NCI-H1436 (cell line): ENCODE data around the gene MYH16.
"Not testable (repeated sequence)": the region's sequence is repeated elsewhere in the genome, so short reads cannot be mapped to it uniquely, and the experiment has no call there.

Experiments
- DNase-seq: peaks from one replicate; lab custom pipeline; 2025; lab: John Stamatoyannopoulos, UW

The MYH16 gene

DNA sequence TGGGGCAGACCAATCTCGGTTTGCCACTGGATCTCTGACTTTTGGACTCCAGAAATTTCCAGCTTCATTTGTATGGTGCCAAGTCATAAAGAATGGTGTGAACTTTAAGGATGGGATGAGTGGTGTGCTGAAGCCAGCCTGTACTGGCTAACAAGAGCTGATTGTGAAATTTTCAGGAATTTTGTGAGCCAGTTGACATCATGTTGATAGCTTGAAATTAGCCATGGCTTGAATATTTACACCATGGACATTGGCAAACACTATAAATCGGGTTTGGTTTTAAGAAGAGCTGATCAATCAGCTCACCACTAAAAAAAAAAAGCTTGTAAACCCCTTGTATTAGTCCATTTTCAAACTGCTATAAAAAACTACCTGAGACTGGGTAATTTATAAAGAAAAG is 14.1 kb upstream of the MYH16 start:
- no peak for DNase-seq

DNA sequence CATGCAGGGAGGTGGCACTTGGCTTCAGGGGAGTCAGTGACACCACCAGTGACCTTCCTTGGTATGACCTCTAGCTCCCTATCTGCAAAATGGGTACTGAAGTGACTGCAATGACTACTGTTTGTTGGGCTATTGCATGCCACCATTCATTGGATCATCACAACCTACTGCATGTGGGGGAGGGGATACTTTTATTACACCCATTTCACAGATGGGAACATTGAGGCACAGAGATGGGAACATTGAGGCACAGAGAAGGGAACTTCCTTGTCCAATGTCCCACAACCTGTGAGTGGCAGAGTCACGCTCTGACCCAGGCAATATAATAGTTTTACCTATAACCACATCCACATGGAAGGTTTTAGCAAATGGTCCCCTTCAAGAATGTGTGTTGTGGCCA is 12.2 kb upstream of the MYH16 start:
- no peak for DNase-seq

DNA sequence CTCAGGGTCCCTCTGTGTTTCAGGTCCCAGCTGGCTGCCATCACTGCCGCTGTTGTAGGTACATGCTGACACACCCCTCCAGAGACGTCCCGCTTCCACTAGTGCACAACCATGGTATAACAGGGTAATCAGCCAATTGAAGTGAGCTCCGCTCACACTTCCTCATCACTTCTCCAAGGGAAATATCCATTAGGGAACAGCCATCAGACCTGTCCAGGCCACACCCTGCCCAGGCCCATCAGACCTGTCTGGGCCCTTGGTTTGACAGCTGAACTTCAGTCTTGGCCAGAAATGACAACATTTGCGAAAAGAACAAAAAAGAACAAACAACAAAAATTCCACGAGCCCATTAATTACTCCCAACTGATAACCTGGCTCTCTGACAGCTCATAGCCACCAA is 11.0 kb upstream of the MYH16 start:
- DNase-seq: no peak

DNA sequence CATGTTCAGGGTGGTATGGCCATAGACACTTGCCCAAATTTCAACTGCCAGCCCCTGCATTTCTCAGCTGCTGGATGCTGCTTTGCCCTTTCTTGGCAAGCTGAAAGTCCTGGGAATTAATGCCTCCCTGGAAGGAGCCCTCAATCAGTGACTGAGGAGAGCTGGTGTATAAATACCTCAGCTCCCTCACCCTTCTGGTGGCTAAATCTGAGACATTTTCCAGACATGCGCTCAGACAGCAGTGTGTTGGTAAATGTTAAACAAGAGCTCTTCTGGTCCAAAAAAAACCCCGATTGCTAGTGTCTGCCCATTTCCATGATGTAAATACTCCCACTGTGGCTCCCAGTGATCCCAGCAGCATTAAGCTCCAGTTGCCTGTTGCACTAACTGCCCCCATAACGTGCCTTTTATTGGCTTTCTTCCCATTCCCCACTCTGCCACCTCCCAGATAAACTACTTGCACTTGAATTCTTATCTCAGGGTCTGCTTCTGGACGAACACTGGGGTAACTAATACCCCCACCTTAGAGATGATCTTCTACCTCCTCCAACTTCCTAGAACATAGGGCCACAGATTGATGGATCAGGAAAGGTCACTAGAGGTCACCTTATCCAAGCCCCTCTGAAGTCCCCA is 6.7 kb upstream of the MYH16 start:
- DNase-seq: no peak

DNA sequence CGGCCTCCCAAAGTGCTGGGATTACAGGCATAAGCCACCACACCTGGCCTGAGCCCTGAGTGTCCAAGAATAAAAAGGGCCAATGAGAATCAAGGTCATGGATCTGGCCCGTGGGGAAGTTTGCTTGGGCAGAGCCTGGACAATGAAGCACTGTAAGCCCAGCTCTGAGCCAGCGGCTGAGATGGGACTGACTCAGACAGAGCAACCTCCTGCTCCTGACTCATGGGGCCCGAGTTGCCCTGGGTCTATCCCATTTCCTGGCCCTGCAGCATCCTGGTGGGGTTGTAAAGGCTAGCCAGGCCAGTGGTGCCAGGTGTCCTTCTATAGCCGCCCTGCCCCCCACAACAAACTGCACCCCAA is 5.2 kb upstream of the MYH16 start:
- no peak for DNase-seq

DNA sequence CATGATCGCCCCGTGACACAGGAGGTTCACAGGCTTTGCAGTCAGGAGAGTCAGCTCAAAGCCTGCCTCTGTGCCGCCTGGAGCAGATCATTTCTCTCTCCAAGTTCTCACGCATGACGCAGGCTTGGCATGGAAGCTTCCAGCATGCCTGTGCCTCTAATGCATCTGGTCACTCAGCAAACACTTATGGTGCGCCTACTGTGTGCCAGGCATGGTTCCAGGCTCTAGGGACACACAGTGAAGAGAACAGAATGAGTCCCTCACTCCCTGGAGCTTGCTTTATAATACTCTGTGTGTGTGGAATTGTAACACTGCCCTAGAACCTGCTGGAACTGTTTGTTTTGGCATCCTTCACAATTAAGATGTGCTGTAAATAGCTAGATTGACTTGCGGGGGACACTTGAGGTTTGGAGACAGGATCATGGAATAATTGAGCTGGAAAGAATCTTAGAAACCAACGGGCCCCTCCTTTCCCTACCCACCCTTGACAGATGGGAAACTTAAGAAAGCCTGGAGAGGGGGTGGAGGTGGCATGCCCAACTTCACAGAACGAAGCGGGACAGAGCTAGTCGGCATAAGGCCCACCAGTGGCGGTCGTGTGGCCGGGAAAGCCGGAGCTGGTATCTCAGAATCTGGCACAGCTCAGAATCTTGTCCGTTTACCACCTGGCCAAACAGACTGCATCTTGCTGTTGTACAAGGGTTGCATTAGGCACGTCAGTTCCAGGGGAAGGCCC is 4.6 kb upstream of the MYH16 start:
- DNase-seq: no peak

DNA sequence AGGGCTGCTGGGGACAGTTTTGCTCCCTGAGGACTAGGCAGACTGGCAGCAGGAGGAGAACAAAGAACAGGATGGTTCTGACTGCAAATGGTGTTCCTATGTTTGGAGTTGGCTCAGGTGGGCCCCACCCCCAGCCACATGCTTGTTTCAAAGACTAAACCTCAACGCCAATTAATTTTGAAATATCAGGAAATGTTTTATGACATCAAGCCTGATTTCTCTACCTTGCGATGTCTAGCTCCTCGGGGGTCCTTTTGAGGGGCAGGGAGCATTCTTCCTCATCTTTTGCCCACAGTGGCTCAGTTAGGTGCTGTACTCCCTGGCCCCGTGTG is 4.1 kb upstream of the MYH16 start:
- no peak for DNase-seq

DNA sequence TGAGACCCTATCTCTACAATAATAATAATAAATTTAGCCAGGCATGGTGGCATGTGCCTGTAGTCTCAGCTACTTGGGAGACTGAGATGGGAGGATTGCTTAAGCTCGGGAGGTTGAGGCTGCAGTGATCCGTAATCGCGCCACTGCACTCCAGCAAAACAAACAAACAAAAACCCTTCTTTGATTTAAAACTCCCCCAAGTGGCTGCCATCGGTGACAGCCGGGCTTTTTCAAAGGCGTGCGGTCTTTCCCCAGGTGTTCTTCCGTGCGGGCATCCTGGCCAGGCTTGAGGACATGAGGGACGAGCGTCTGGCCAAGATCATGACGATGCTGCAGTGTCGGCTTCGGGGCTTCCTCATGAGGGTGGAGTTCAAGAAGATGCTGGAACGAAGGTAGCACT is 1.9 kb upstream of the MYH16 start:
- no peak for DNase-seq

DNA sequence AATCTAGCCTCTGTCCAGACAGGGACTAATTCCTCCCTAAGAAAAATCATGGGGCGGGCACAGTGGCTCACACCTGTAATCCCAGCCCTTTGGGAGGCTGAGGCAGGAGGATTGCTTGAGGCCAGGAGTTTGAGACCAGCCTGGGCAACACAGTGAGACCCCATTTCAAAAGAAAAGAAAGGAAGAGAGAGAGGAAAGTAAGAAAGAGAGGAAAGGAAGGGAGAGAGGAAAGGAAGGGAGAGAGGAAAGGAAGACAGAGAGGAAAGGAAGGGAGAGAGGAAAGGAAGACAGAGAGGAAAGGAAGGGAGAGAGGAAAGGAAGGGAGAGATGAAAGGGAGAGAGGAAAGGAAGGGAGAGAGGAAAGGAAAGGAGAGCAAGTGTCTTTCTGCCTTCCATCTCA is 922 bp downstream of the MYH16 start:
- DNase-seq: not testable (repeated sequence)

DNA sequence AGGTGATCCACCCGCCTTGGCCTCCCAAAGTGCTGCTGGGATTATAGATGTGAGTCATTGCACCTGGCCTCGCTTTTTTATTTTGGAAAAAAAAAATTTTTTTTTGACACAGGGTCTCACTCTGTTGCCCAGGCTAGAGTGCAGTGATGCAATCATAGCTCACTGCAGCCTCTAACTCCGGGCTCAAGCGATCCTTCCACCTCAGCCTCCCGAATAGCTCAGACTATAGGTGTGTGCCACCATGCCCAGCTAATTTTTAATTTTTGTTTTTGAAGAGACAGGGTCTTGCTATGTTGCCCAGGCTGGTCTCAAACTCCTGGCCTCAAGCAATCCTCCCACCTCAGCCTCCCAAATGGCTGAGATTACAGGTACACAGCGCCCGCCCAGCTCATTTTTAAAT is 2.3 kb downstream of the MYH16 start:
- DNase-seq: not testable (repeated sequence)

DNA sequence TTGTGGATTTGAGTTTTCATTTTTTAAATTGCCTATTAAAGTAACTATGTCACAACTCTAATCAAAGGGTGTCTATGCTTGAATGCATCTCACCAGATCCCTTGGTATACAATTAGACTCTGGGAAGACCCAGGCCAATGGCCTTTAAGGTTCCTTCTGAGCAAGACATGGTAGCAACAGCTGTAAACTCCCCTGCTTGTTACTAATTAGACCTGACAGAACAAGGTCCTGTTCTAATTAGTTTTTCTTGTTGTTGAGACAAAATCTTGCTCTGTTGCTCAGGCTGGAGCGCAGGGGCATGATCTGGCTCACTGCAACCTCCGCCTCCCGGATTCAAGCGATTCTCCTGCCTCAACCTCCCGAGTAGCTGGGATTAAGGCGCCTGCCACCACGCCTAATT is 2.9 kb downstream of the MYH16 start:
- no peak for DNase-seq

DNA sequence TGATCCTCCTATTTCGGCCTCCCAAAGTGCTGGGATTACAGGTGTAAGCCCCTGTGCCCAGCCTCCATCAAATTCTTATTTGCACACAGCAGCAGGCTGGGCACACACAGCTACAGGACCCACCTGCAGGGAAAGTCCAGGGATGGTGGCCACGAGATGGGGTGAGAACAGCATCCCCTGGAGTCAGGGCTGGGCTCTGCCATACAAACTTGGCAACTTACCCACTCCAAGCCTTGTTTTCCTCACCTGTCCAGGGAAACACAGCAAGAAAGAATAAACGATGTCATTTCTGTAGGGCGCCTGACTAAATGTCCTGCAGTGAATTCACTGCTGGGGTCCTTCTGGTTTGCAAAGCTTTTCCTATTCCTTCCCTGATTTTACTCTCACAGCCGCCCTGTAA is 5.5 kb downstream of the MYH16 start:
- no peak for DNase-seq

DNA sequence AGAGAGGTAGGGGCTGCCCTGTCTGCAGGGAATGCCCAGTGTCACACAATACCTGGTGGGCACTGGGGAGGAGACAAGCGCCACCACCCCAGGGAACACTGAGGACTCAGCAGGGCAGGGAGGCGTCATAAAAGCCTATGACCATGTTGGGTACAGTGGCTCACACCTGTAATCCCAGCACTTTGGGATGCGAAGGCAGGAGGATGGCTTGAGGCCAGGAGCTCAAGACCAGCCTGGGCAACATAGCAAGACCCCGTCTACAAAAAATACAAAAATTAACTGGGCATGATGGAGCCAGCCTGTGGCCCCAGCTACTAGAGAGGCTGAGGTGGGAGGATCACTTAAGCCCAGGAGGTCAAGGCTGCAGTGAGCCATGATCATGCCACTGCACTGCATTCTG is 11.5 kb downstream of the MYH16 start:
- DNase-seq: not testable (repeated sequence)

DNA sequence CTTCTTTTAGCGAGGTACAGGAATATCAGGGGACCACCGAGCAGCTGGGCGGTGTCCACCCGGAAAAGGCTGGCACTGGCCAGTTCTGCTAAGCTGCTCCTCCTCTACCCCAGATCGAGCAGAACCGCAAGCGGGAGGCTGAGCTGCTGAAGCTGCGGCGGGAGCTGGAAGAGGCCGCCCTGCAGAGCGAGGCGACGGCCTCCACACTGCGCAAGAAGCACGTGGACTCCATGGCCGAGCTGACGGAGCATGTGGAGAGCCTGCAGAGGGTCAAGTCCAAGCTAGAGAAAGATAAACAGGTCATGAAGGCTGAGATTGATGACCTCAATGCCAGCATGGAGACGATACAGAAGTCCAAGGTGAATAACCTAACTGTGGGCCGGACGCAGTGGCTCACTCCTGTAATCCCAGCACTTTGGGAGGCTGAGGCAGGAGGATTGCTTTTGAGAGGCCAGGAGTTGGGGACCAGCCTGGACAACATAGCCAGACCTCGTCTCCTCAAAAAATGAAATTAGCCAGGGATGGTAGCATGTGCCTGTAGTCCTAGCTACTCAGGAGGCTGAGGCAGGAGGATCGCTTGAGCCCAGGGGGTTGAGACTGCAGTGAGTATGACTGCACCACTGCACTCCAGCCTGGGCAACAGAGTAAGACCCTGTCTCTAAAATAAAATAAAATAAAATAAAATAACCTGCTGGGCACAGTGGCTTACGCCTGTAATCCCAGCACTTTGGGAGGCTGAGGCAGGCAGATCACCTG is 15.3 kb downstream of the MYH16 start:
- DNase-seq: no peak

DNA sequence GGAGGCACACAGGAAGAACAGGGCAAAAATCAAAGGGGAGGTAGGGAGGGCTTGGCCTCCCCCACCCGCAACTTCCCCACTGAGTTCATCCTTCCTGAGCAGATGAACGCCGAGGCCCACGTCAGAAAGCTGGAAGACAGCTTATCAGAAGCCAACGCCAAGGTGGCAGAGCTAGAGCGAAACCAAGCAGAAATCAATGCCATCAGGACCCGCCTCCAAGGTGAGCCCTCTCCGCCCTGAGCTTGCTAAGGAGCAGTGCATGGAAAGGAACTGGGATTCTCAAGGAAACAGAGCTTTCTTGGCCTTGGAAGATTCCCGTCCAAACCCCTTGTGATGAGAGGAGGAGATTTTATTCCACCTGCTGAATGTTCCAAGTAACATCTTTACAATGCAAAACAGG is 16.5 kb downstream of the MYH16 start:
- DNase-seq: no peak

DNA sequence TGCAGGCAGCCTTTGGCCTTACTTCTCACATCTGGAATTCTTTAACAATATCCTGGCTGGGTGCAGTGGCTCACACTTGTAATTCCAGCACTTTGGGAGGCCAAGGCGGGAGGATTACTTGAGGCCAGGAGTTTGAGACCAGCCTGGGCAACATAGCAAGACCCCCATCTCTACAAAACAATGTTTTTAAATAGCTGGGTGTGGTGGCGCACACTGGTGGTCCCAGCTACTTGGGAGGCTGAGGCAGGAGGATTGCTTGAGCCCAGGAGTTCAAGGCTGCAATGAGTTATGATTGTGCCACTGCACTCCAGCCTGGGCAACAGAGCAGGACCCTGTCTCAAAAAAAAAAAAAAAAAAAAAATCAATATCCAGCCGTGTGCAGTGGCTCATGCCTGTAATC is 17.5 kb downstream of the MYH16 start:
- not testable (repeated sequence) for DNase-seq

DNA sequence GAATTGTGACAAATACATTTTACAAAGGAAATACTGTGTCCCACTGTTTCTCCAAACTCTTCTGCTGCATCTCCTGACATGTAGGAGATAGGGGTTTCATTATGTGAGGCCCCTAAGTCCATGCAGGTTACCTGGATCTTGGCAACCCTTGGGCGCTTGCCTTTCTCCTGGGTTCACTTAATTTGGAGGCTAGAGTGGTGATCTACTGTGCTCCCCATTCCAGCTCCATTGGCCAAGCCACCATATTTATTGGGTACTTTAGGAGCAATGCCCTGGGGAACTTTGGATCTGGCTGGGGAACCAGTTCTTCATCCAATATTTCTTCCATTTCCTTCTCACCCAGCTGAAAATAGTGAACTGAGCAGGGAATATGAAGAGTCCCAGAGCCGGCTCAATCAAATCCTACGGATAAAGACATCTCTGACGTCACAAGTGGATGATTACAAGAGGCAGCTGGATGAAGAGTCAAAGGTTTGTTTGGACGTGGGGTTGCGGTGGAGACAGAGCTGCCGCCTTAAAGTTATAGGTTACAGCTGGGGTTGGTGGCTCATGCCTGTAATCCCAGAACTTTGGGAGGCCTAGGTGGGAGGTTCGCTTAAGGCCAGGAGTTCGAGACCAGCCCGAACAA is 18.5 kb downstream of the MYH16 start:
- no peak for DNase-seq

DNA sequence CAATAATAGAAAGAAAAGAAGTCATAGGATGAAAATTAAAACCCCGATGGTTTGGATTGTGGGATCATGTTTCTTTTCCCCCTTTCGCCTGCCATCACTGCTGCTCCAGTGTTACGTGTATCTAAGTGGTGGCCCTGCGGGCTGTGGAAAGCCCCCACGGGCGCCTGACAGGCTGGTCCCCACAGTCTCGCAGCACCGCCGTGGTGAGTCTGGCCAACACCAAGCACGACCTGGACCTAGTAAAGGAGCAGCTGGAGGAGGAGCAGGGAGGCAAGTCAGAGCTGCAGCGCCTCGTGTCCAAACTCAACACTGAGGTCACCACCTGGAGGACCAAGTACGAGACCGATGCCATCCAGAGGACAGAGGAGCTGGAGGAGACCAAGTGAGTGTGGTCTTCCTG is 19.5 kb downstream of the MYH16 start:
- no peak for DNase-seq

DNA sequence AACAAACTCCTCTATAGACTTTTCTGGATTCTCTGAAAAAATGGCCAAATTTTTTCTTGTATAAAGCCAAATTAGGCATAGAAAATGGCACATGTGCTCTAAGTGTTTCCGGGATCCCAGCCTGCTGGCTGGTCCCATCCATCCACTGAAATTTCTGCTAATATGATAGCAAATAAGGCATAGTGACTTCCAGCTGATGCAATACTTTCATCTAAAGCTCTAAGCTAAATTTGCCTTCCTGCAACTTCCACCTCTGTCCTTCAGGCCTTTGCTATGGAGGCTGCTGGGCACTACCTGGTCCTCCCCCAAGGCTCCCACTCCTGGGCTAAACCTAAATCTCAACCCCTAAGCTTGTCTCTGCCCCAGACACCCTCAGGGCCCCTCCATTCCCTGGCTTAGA is 20.5 kb downstream of the MYH16 start:
- no peak for DNase-seq

DNA sequence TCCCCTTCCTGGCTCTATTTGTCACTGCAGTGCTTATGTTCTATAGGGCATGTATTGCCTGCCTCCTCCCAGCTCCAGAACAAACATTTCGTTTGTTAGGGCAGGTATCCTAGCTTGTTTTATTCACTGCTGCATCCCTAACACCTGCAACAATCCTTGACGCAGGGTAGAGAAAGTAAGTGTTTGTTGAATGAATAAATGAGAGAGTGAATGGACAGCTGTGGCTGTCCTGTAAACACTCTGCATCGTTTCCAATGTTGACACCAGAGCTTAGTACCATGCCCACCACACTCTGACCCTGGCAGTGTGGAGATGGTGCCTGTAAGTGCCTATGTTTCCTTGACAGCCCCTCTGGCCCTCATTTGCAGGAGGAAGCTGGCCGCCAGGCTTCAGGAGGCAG is 21.0 kb downstream of the MYH16 start:
- no peak for DNase-seq

DNA sequence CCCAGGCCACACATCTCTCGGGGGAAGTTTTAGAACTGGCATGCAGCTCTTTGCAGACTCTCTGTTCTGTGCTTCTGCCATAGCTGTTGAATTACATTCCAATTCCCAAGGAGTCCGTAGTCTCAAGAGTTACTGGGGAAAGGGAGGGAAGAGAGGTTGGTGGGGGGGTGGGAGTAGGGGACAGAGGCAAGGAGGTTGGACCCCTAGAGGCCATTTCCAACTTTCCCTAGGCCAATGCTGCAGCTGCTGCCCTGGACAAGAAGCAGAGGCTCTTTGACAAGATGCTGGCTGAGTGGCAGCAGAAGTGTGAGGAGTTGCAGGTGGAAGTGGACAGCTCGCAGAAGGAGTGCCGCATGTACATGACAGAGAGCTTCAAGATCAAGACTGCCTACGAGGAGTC is 23.8 kb downstream of the MYH16 start:
- no peak for DNase-seq

DNA sequence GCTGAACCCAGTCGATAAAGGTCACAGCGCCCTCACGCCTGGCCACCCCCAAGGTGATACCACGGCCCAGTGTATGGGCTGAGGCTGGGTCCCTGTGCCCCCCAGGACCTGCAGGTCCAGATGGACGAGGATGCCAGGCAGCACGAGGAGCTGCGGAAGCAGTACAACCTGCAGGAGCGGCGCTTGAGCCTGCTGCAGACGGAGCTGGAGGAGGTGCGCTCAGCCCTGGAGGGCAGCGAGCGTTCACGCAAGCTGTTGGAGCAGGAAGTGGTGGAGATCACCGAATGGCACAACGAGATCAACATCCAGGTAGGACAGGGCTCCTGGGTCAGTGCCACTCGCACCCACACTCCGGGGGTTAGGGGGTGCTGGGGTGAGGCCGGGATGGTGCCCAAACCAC is 28.9 kb downstream of the MYH16 start:
- DNase-seq: no peak
